Epidermal melanocyte (primary cell): ENCODE data around the gene NAT9.

Experiments
- DNase-seq: peaks from one replicate; pipeline ENCODE4 v3.0.0; 2011; ENCODE audit warnings: low spot score; ENCODE audit not compliant: insufficient read length

The NAT9 gene

GRCh38 chr17:74731347-74731605 lies 44.9 kb downstream of the NAT9 start:
- DNase-seq = no peak

GRCh38 chr17:74730491-74731346 lies 45.4 kb downstream of the NAT9 start:
- no peak for DNase-seq

- DNase-seq = no peak
Measured at GRCh38 chr17:74729866-74730265, 46.3 kb downstream of the NAT9 start.

- no peak for DNase-seq
Measured at GRCh38 chr17:74729368-74729767, 46.8 kb downstream of the NAT9 start.

- DNase-seq = no peak
Measured at GRCh38 chr17:74728702-74729075, 47.5 kb downstream of the NAT9 start.

DNA sequence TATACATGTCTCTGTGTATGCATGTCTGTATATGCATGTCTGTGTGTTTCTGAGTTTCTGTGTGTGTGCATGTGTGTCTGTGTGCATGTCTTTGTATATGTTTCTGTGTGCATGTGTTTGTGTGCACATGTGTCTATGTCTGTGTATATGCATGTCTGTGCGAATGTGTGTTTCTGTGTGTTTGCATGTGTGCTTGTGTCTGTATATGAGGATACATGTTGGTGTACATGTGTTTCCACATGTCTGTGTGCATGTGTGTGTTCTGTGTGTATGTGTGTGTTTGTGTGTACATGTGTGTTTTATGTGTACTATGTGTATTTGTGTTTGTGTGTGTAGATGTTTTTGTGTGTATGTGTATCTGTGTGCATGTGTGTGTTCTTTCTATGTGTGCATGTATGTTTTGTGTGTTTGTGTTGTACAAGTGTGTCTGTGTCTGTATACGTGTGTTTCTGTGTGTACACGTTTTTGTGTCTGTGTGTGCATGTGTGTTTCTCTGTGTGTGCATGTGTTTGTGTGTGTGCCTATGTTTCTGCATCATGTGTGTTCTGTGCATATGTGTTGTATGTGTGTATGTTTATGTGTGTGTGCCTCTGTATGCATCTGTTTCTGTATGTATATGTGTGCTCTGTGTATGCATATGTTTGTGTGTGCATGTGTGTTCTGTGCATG lies 48.0 kb downstream of the NAT9 start:
- no peak for DNase-seq

DNA sequence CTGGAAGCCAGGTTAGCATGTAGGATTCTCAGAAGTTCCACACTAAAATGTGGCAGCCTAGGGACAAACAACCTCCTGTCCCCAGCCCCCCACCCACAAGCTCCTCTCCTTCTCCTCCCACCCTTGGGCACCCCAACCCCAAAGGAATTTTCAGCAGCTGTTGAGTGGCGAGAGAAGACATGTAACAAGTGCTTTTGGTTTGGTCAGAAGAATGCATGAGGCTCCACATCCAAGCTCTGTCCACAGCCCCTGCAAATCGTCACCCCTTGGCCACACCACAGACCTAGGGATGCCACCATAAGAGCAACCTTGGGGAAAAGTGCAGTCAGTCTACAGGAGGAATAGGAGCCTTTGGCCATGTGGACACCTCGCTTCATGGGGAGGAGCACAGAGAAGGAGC lies 51.0 kb downstream of the NAT9 start:
- DNase-seq = no peak

GRCh38 chr17:74723891-74724290 lies 52.3 kb downstream of the NAT9 start:
- DNase-seq = no peak

GRCh38 chr17:74722782-74723181 lies 53.4 kb downstream of the NAT9 start:
- no peak for DNase-seq
